ENCODE data around the gene ACADSB.

DNA sequence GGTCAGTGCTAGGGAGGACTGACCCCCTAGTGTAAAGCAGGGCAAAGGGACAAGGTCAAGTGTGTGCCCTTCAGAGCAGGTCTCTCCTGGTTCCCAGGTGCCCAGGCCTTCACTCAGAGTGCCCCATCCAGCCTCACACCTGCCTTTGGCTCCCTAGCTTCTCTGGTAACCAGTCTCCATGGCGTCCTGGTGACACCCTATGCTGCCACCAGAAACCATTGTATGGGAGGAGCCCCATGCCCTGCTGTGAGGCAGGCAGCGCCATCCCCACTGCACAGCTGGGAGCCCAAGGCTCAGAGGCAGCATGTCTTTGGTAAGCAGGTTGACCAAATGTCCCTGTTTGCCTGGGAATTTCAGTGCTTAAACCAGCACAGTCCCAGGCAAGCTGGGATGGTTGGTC lies 93.9 kb downstream of the ACADSB start:
- TF ChIP-seq, protein P1, sequence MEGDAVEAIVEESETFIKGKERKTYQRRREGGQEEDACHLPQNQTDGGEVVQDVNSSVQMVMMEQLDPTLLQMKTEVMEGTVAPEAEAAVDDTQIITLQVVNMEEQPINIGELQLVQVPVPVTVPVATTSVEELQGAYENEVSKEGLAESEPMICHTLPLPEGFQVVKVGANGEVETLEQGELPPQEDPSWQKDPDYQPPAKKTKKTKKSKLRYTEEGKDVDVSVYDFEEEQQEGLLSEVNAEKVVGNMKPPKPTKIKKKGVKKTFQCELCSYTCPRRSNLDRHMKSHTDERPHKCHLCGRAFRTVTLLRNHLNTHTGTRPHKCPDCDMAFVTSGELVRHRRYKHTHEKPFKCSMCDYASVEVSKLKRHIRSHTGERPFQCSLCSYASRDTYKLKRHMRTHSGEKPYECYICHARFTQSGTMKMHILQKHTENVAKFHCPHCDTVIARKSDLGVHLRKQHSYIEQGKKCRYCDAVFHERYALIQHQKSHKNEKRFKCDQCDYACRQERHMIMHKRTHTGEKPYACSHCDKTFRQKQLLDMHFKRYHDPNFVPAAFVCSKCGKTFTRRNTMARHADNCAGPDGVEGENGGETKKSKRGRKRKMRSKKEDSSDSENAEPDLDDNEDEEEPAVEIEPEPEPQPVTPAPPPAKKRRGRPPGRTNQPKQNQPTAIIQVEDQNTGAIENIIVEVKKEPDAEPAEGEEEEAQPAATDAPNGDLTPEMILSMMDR (IDR thresholded peaks at IDR 0.05) = no peak
- TF ChIP-seq POLR2A (IDR thresholded peaks at IDR 0.05) (no peak), EP300 (IDR thresholded peaks at IDR 0.05) (no peak)

All from ovary (tissue), 3 donors.